Ectodermal cell (in vitro differentiated cells): ENCODE results near the gene ARMH1.
"Not testable (repeated sequence)": the region's sequence is repeated elsewhere in the genome, so short reads cannot be mapped to it uniquely, and the experiment has no call there.

Experiments
- H3K27ac ChIP-seq: 2 replicates; pipeline ENCODE4 v1.7.0; 2013; ENCODE audit warnings: mild to moderate bottlenecking, low read depth, low read length; ENCODE audit not compliant: insufficient read depth, poor library complexity, severe bottlenecking
- H3K27me3 ChIP-seq: 2 replicates; pipeline ENCODE4 v1.7.0; 2013; ENCODE audit warnings: mild to moderate bottlenecking, low read length; ENCODE audit not compliant: insufficient read depth, control insufficient read depth, poor library complexity, severe bottlenecking
- H3K36me3 ChIP-seq: one replicate; pipeline ENCODE4 v1.7.0; 2013; ENCODE audit warnings: low read length; ENCODE audit not compliant: control insufficient read depth, insufficient read depth
- H3K4me1 ChIP-seq: one replicate; pipeline ENCODE4 v1.7.0; 2013; ENCODE audit warnings: low read length; ENCODE audit not compliant: control insufficient read depth, insufficient read depth
- H3K4me3 ChIP-seq: 2 replicates; pipeline ENCODE4 v1.7.0; 2013; ENCODE audit warnings: low read depth, low read length, control low read depth; ENCODE audit not compliant: insufficient read depth
- H3K9me3 ChIP-seq: 2 replicates; pipeline ENCODE4 v1.7.0; 2013; ENCODE audit warnings: mild to moderate bottlenecking, low read length, moderate library complexity; ENCODE audit not compliant: control insufficient read depth
- WGBS, 2 experiments: methylation state at CpG; one replicate each; pipeline ENCODE4 v1.1.7; 2013; ENCODE audit warnings: missing lambda C conversion rate in 2 of 2; 5-methylcytosine and 5-hydroxymethylcytosine counted together

The ARMH1 gene

GRCh38 chr1:44654621-44655187 is 19.8 kb upstream of the ARMH1 start:
- Histone ChIP-seq H3K36me3 (peaks cover 4% of the 10 kb centered on the region), H3K27me3 (no peaks in the 10 kb centered on the region), H3K4me3 (no peak overlapping the region), H3K9me3 (no peaks in the 10 kb centered on the region), H3K4me1 (peaks cover 10% of the 10 kb centered on the region), H3K27ac (no peak overlapping the region)
- WGBS, 2 experiments: 95 to 96% methylated on average over 35 of the region's 35 CpGs

GRCh38 chr1:44655609-44656008 is 18.9 kb upstream of the ARMH1 start:
- H3K9me3 ChIP-seq: no peaks in the 10 kb centered on the region
- WGBS, 2 experiments: 60 to 67% methylated on average over 5 of the region's 5 CpGs
- H3K4me3 ChIP-seq: no peak overlapping the region
- no peaks in the 10 kb centered on the region for H3K27me3 ChIP-seq
- no peak overlapping the region for H3K27ac ChIP-seq
- peaks cover 2% of the 10 kb centered on the region for H3K4me1 ChIP-seq
- peaks cover 3% of the 10 kb centered on the region for H3K36me3 ChIP-seq

GRCh38 chr1:44659566-44659965 is 14.9 kb upstream of the ARMH1 start:
- Histone ChIP-seq H3K27ac (no peak overlapping the region), H3K36me3 (no peaks in the 10 kb centered on the region), H3K4me1 (no peaks in the 10 kb centered on the region), H3K4me3 (no peak overlapping the region), H3K9me3 (no peaks in the 10 kb centered on the region), H3K27me3 (no peaks in the 10 kb centered on the region)
- WGBS, 2 experiments: 90 to 96% methylated on average over 4 of the region's 4 CpGs

GRCh38 chr1:44660176-44660575 is 14.3 kb upstream of the ARMH1 start:
- H3K36me3 ChIP-seq: no peaks in the 10 kb centered on the region
- no peak overlapping the region for H3K27ac ChIP-seq
- H3K9me3 ChIP-seq: no peaks in the 10 kb centered on the region
- H3K27me3 ChIP-seq: no peaks in the 10 kb centered on the region
- no peaks in the 10 kb centered on the region for H3K4me1 ChIP-seq
- H3K4me3 ChIP-seq: no peak overlapping the region
- 89 to 91% methylated on average over 9 of the region's 9 CpGs for WGBS, 2 experiments

DNA sequence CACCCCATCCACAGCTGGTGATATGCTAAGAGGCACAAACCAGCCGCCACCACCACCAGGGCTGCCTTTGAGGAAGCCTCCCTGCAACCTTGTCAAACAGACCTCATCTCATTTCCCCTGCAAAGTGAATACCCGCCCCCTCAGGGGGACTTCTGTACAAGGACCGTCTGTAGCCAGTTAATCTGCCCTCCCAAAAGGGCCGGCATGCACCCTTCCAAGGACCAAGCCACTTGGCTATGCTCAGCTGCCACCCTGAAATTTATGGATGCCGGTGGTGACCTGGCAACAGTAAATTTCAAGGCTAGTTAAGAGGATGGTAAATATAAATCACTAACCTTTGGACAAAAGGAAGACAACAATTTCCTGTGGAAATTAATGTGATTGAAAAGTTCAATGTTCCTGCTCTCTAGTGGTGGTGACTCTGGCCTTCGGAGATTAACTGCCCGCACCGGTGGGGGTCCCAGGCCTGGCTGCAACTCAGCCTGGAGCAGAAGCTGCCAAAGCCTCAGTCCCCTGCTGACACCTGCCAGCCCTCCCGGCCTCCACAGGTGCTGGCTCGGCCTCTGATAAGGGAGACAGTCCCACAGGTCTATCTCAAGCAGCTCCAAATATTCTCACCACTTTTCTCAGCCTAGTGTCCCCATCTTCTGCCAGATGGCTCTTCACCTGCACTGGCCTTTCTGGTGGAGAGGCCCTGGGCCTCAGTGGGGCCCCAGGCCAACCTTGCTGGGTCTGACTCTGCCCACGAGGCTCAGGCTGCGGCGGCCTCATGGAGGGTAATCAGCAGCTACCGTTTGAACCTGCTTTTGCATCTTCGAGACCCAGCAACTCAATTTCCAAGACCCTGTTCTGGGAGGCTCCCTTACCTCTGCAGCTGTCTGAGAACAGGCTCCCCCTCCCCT is 12.5 kb upstream of the ARMH1 start:
- H3K27ac ChIP-seq: no peak overlapping the region
- no peak overlapping the region for H3K4me3 ChIP-seq
- no peaks in the 10 kb centered on the region for H3K9me3 ChIP-seq
- H3K27me3 ChIP-seq: no peaks in the 10 kb centered on the region
- no peaks in the 10 kb centered on the region for H3K36me3 ChIP-seq
- 81 to 84% methylated on average over 15 of the region's 15 CpGs for WGBS, 2 experiments
- H3K4me1 ChIP-seq: no peaks in the 10 kb centered on the region

GRCh38 chr1:44662683-44663030 is 11.9 kb upstream of the ARMH1 start:
- Histone ChIP-seq H3K4me1 (no peaks in the 10 kb centered on the region), H3K9me3 (no peaks in the 10 kb centered on the region), H3K27ac (no peak overlapping the region), H3K27me3 (no peaks in the 10 kb centered on the region), H3K36me3 (no peaks in the 10 kb centered on the region), H3K4me3 (no peak overlapping the region)
- 83% methylated on average over 5 of the region's 5 CpGs for WGBS, 2 experiments

- H3K36me3 ChIP-seq: no peaks in the 10 kb centered on the region
- no peak overlapping the region for H3K27ac ChIP-seq
- WGBS, 2 experiments: 90 to 92% methylated on average over 5 of the region's 5 CpGs
- H3K9me3 ChIP-seq: no peaks in the 10 kb centered on the region
- no peak overlapping the region for H3K4me3 ChIP-seq
- H3K27me3 ChIP-seq: no peaks in the 10 kb centered on the region
- H3K4me1 ChIP-seq: no peaks in the 10 kb centered on the region
These were observed 11.1 kb upstream of the ARMH1 start for GRCh38 chr1:44663417-44663816.

- no peak overlapping the region for H3K4me3 ChIP-seq
- 95% methylated on average over 12 of the region's 12 CpGs for WGBS, 2 experiments
- H3K36me3 ChIP-seq: no peaks in the 10 kb centered on the region
- no peaks in the 10 kb centered on the region for H3K9me3 ChIP-seq
- no peak overlapping the region for H3K27ac ChIP-seq
- no peaks in the 10 kb centered on the region for H3K4me1 ChIP-seq
- no peaks in the 10 kb centered on the region for H3K27me3 ChIP-seq
These were observed 9.7 kb upstream of the ARMH1 start for GRCh38 chr1:44664730-44665370.

DNA sequence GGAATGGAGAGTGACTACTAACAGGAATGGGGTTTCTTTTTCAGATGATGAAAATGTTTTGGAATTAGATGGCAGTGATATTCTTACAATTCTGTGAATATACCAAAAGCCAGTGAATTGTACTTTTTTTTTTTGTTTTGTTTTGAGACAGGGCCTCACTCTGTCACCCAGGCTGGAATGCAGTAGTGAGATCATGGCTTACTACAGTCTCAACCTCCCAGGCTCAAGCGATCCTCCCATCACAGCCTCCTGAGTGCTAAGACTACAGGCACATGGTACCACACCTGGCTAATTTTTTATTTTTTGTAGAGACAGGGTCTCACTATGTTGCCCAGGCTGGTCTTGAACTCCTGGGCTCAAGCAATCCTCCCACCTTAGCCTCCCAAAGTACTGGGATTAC is 7.8 kb upstream of the ARMH1 start:
- 92 to 95% methylated on average over 1 of the region's 1 CpG for WGBS, 2 experiments
- H3K27me3 ChIP-seq, H3K4me3 ChIP-seq, H3K4me1 ChIP-seq, H3K36me3 ChIP-seq, H3K9me3 ChIP-seq, H3K27ac ChIP-seq: not testable (repeated sequence)
